SK-MEL-5 (cell line): ENCODE results near the gene ADK. TPM values are rescaled to one million over a fixed set of nuclear protein-coding genes. Genes with fewer than 3 reads are reported as not detected.
"Not testable (repeated sequence)": the region's sequence is repeated elsewhere in the genome, so short reads cannot be mapped to it uniquely, and the experiment has no call there.

Experiments used
- DNase-seq: peaks from one replicate; pipeline ENCODE4 v3.0.0-alpha.2; 2016; ENCODE audit warnings: low read depth, low spot score
- in situ Hi-C: cut with HindIII; loops from 2 replicates; pipeline ENCODE4 v1.10.0; 2016; ENCODE audit warnings: low sequenced_read_pairs, high pct_unique_total_duplicates, low pct_unique_long_range_greater_than_20kb
- total RNA-seq: library from RNA; depleted of rRNA; stranded (reverse); fragments of >200 nt; shearing (Covaris generic); gene quantifications from 2 replicates; pipeline ENCODE4 v1.2.3, GENCODE V29; 2014

ADK gene
- total RNA-seq, 1 experiment from 2014 or later = 21.8 TPM

DNA sequence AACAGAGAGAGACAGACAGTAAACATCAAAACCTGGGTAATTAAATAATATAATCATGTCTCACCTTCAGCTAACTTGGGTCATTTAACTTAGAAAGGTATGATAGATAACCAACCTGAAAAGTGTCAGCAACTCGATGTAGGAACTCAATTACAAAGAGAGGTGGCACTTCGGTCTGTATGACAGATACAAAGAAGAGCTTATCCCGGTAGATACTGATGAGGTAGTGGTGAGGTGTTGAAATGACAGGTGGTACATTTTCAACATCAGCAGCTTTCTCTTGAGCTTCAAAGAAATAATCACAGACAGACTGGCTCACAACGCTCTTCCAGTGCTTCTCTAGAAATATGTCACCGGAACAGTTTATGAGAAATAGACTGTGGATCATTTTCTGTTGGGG, 13.0 kb upstream of the ADK start:
- in situ Hi-C loops = no loop called here
- DNase-seq = no peak

- DNase-seq, in situ Hi-C loops: not testable (repeated sequence)
Observed at GRCh38 chr10:74138596-74138995, 12.4 kb upstream of the ADK start.

GRCh38 chr10:74139981-74140380, 11.0 kb upstream of the ADK start:
- no peak for DNase-seq
- in situ Hi-C loops = no loop called here

DNA sequence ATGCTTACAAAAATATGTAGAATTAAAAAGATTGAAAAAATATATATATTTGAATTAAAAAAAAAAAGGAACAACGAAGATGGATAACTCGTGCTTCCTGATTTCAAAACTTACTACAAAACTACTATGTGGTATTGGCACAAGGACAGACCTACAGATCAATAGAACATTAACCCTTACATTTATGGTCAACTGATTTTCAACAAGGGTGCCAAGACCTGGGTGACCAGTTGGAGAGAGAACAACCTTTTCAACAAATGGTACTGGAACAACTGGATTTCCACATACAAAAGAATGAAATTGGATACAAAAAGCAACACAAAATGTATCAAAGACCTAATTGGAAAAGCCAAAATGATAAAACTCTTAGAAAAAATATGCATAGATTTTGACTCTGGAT, 10.5 kb upstream of the ADK start:
- in situ Hi-C loops = no loop called here
- no peak for DNase-seq

- in situ Hi-C loops = no loop called here
- no peak for DNase-seq
Observed at GRCh38 chr10:74145133-74145532, 5.9 kb upstream of the ADK start.

DNA sequence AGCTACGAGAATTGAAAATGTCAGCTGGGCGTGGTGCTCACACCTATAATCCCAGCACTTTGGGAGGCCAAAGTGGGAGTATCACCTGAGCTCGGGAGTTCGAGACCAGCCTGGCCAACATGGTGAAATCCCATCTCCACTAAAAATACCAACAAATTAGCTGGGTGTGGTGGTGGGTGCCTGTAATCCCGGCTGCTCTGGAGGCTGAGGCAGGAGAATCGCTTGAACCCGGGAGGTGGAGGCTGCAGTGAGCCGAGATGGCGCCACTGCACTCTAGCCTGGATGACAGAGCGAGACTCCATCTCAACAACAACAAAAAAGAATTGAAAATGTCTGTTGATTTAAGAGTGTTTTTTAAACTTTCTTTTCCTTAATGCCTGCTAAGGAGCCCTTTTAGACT, 4.0 kb upstream of the ADK start:
- in situ Hi-C loops = not testable (repeated sequence)

DNA sequence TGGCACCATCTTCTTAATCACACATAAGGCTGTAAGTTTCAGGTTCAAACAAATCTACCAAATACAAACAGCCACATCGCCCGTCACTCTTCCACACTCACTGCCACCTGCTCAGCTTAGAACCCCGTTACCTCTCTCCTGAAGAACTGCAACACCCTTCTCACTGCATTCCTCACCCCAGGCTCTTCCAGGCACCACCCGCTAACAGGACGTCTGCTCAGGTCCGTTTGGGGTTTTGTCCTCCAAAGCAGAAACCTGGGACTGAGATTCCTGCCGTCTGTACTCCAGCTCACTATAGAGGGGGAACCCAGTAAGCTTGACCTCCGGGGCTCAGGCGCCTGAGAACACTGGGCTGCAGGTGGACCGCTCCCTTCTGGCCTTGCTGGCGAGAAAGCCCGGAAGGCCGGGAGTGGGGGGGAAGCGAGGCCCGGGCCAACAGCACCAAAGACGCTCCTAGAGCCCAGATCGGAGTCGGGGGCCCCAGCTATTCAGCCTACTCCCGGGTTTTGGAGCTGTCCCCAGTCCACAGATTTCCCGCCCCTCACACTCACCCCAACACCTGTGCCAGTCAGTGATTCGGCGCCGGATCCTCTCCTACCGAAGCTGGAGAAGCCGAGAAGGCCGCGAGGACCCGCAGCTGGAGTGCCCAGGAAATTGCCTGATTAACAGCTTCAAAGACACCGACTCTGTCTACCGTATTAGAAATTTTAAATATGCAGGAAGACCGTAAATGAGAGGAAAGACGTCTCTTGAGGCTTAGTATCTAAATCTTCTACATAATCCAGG, 624 bp upstream of the ADK start, which contains the start of gene AP3M1:
AP3M1 (minus strand) TSS at position 625 of the 786 bp plus-strand sequence. CDS start 12,449 bp downstream, outside the sequence.
- in situ Hi-C loops = no loop called here

More for the DNA sequence above, 4.0 kb upstream of the ADK start:
- DNase-seq = not testable (repeated sequence)

DNA sequence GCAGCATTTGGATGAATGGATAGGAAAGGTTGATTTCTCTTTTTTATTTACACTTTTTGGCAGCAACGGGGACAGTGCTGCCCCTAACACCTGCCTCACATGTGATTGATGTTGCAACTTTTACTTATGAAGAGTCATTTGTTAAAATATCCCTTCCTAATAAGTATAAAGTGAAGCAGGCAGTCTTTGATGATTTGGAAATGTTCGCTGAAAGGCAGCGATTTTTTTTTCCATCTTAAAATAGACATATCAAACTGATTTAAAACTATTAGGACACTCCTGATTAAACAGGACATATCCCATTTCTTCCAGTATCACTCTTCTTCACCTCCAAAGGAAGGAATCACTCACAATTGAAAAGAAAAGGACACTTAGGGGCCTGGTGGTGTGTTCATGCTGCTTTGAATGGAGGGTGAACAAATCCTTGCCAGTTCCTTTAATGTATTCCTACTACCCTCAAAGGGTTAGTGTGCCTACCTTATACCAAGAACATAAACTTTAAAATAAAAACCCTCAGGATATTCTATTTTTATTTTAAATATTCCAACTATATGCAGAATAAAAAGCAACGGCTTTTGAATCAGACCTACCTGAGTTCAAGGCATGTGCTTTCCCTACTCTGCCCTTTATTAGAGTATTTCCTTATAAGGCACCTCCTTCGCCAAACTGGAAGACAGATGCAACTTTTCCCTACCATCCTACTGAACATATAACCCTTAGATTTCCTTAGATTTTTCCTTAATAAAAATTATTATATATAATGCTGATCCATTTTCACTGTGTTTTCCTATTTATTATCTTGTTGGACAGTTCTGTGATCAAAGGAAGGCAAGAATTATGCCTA, 1.1 kb downstream of the ADK start:
- DNase-seq = no peak
- in situ Hi-C loops = no loop called here

More for the DNA sequence above, 624 bp upstream of the ADK start, which contains the start of gene AP3M1:
- DNase-seq = no peak

- peak; percentile 30 for DNase-seq
- in situ Hi-C loops = no loop called here
Observed at GRCh38 chr10:74153123-74153522, 2.1 kb downstream of the ADK start.

DNA sequence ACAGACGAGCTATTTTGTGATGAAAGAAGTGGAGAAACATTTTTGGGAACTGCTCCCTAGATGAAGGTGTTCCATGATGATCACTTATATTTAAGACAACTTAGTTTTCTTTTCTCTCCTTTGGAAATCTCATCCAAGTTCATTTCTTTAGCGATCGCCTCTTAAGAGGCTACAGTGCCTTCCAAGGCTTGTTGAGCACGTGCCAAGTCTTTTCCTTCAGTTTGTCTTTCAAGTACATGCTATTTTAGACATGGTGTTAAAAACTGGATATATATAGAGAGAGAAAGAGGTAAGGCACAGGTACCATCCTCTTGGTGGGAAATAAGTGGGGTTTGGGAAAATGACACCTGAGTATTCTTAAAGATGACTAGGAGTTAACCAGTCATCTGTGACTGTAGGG, 2.7 kb downstream of the ADK start:
- in situ Hi-C loops = no loop called here

GRCh38 chr10:74156919-74157289, 5.9 kb downstream of the ADK start:
- DNase-seq = no peak
- in situ Hi-C loops = no loop called here

More for the DNA sequence above, 2.7 kb downstream of the ADK start:
- no peak for DNase-seq

- in situ Hi-C loops = no loop called here
- no peak for DNase-seq
Observed at GRCh38 chr10:74160013-74160412, 9.0 kb downstream of the ADK start.

GRCh38 chr10:74163319-74164068, 12.5 kb downstream of the ADK start:
- DNase-seq = no peak
- in situ Hi-C loops = no loop called here

DNA sequence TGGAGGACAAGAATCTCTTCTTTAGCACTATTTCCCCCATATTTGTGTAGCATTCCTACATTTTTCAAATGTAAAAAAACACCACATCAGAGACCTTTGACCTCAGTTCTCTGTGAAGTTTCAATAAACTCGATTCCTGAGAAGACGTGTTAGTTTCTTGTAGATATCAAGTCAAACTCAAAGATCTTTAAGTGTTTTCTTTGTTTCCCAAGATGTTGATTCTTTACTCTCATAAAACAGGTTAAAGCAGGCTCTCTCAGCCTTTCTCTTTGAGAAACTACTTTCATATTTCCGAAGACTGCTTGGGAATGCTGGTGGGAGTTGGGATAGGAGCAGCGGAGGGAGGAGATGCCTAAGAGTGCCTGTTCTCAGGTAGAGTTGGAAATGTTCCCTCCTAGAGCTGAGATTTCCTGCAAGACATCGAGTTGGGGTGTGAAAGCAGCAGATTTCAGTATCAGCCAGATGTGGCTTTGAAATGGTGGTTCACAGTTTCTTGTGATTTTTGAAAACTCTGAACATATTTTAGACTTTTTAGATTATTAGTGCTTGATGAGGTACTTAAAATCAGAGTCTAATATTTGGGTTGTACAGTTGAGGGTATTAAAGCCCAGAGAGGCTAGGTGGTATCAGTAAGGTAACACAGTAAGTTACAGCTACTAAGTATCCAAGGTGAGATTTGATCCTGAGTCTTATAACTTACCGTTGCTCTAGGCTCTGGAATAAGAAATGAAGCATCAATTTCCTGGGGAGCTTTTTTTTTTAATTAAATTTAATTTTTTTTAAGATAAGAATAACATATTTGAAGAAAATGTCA, 13.9 kb downstream of the ADK start:
- no peak for DNase-seq
- in situ Hi-C loops = no loop called here

GRCh38 chr10:74165530-74165901, 14.5 kb downstream of the ADK start:
- in situ Hi-C loops = no loop called here
- no peak for DNase-seq

DNA sequence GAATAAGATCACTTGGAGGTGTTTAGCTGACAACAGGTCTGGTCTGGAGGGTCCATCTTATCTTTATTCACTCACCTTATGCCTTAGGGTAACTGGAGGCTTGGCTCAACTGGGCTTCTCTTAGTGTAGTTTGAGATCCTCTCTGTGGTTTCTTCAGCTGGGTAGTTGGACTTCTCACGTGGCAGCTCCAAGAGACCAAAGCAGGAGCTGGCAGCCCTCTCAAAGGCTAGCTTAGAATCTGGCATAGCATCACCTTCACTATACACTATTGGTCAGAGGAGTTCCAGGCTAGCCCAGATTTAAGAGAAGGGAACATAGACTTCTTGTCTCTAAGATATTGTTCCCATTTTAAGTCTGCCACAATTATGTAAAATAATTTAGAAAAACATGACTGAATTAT, 16.4 kb downstream of the ADK start:
- in situ Hi-C loops = no loop called here

DNA sequence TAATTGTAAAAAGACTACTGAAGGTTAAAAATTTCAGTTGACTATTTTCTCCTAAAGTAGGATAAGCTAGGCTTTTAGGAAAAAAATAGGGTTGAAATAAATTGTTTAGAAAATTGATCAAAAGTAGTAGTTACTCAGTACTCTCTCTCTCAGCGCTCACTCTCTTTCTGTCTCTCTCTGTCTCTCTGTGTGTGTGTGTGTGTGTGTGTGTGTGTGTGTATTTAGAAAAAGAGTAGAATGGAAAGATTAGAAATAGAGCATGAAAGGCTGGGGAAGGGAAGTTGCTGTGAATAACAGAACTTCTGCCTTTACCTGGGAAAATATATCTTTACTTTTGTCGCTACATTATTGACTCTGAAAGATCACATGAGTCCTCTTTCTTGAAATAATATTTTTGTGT, 20.6 kb downstream of the ADK start:
- DNase-seq = no peak
- in situ Hi-C loops = no loop called here

More for the DNA sequence above, 16.4 kb downstream of the ADK start:
- no peak for DNase-seq
